ENCODE measurements around the gene SH3BP5.

The SH3BP5 gene

GRCh38 chr3:15323063-15323462 is 9.3 kb downstream of the SH3BP5 start:
- no peak for DNase-seq

- no peak for DNase-seq
These were observed 11.0 kb downstream of the SH3BP5 start for GRCh38 chr3:15321349-15321748.

DNA sequence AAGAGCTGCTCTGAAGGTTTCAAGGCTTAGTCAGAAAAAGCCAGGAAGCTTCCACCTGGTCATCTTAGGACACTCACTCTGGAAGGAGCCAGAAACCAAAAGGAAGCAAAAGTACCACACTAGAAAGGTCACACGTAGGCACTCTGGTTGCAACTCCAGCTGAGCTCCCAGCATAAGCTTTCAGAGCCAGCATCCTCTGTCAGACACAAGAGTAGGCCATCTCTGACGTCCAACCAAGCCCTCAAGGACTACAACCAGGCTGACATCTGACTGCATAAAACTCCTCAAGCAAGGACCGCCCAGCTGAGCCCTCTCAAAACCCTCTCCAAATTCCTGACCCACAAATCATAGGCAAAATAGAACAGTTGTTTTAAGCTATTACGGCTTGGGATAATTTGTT is 12.8 kb downstream of the SH3BP5 start:
- DNase-seq, result no peak

DNA sequence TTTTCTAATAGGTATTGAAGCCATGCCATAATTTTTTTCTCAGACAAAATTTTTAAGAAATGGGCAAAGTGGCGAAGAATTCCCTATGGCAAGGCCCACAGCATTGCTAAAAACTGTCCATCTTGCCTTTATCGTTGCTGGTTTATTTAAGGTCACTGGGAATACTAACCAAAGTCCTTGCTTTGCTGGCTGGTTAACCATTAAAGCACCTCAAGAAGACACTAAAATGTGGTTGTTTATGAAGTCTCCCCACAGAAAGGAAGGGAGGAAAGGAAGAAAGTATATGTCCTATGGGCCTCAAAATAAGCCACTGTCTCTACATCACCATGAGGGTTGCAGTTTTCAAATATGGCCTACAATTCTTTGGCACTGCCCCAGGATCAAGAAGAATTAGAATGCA is 13.2 kb downstream of the SH3BP5 start:
- DNase-seq, result no peak

GRCh38 chr3:15318661-15319060 is 13.7 kb downstream of the SH3BP5 start:
- DNase-seq, result no peak

DNA sequence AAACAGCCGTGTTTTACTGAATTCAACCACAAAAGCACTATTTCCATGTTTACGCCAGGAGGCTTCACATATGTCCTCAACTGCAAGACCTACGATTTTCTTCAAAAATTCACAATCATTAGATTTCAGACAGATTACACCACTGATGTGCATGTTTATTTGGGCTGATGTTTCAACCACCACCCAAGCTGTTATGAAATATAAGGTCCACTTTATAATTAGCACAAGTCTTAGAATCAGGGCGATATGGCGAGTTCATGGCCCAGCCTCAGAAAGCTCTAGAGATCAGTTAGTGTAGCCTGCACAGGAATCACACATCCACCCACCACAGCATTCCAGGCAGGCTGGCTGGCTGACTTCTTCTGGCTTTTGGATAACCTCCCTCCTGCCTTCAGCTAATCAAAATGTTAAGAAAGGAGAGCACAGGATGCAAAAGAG is 15.4 kb downstream of the SH3BP5 start:
- no peak for DNase-seq

DNA sequence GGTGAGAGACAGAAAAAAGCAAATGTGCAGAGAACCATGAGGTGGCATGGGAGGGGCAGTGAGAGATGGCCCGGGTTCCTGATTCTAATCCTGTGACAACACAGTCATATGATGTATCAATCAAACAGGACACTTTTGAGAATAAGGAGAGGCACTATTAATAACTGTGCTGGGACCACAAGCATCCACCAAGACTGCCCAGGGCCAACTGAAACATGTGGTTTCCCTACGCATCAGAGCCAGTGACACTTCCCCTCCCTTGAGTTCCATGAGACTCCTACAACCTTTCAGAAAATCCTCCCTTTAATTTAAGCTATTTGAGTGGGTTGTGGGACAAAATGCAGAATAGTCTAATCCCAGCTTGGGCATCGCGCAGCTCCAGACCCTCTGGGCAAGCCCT is 17.4 kb downstream of the SH3BP5 start:
- DNase-seq, result no peak

GRCh38 chr3:15314276-15314675 is 18.1 kb downstream of the SH3BP5 start:
- DNase-seq, result no peak

- DNase-seq, result no peak
These were observed 18.9 kb downstream of the SH3BP5 start for GRCh38 chr3:15313461-15313860.

GRCh38 chr3:15312550-15312949 is 19.8 kb downstream of the SH3BP5 start:
- no peak for DNase-seq

- peak; percentile 62 to 73 for DNase-seq
These were observed 21.7 kb downstream of the SH3BP5 start for GRCh38 chr3:15310491-15311370.

- DNase-seq, result peak; percentile 47 to 54
These were observed 22.6 kb downstream of the SH3BP5 start for GRCh38 chr3:15309662-15310335.

- DNase-seq, result no peak
These were observed 24.8 kb downstream of the SH3BP5 start for GRCh38 chr3:15307580-15307979.

- DNase-seq, result no peak
These were observed 25.4 kb downstream of the SH3BP5 start for GRCh38 chr3:15306979-15307359.

GRCh38 chr3:15305359-15305844 is 27.0 kb downstream of the SH3BP5 start:
- no peak for DNase-seq

DNA sequence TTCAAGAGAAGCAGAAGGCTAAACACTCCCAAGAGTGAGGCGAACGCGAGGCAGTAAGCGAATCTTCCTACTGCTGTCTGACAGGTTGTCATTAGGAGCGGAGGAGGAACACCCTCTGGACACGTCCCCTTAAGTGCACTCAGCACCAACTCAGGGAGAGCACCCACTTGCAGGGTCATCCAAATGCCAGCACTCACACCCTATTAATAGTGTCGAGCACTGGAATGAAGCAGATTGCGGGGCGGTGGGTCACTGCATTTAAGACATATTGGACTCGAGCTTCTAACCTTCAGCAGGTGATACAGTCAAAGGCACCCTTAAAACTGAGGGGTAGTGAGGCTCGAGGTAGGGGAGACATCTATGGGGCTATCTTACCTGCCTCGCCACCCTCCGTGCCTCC is 28.7 kb downstream of the SH3BP5 start:
- no peak for DNase-seq

DNA sequence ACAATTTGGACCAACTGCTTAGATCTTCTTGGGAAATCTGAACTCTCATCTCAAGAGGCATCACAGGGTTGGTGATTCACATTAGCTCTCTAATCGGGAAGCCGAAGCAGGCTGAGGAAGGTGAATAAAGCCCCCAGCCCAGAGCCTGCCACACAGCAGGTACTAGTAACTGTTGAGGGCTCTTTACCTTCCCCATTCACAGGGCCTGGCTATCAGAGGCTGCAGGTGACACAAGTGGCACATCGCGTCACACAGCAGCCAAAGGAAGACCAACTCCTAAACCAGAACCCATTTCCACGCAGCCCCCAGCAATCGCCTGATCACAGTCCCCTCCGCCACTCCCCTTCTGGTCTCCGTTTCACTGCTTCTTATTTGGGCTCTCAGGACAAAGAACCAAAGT is 29.2 kb downstream of the SH3BP5 start:
- DNase-seq, result no peak

- no peak for DNase-seq
These were observed 30.6 kb downstream of the SH3BP5 start for GRCh38 chr3:15301761-15302160.

DNA sequence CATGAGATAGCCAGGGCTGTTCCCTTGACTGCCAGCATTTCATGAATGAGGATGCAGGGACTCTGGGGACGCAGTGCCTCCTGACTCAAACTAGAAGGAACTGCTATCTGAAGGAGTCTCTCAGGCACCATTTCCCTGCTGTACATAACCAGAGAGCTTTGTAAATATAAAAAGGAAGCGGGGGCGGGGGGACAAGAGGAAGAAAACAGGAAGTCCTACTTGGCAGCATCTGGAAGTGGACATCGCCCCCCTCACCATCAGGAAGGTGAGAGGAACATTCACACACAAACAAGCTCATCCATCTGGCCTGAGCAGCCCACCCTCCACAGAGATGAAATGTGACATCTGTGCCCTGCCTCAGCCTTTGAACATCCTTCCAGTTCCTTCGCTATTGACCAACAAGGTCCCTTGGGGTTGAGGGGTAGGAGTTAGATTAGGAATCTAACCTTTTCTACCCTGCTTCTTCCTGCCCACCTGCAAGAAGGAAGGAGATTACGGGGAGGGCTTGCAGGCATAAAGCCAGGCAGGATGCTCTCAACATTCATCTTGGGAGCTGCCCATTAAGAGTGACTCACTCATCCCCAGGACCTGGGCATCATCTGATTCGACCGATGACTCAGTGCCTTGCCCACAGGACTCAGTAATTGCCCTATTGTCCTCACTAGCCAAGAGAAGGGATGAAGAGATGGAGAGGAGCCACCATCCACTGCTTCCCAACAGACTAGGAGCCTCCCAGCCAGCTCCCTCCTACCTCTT is 31.9 kb downstream of the SH3BP5 start:
- no peak for DNase-seq

DNA sequence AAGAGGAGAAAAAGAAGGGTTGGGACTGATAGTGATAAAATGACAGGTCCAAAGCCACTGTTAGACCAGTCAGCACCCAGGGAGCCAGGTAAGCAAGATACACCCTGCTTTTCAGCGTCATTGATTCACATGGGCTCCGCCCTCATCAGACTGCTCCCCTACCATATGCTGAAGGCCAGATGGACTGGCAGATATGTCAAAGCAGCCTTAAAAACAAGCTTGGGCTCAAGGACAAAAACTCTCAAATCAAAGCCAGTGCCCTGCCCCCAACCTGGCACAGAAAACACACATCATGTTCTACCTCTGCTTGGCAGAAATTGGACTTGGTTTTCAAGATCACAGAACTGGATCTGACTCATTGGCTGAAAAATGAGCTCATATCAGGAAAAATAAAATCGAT is 33.4 kb downstream of the SH3BP5 start:
- no peak for DNase-seq

DNA sequence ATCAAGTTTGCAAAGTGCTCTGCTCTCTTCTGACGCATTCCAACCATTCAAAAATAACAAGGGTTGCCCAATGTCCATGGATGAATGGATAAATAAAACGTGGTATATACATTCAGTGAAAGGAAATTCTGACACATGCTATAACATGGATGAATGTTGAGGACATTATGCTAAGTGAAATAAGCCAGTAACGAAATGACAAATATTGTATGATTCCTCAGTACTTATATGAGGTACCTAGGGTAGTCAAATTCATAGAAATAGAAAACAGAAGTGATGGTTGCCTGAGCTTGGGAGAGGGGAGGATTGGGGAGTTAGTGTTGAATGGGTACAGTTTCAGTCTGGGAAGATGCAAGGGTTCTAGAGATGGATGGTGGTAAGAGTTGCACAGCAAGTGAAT is 33.9 kb downstream of the SH3BP5 start:
- no peak for DNase-seq

GRCh38 chr3:15297608-15298350 is 34.6 kb downstream of the SH3BP5 start:
- no peak for DNase-seq

DNA sequence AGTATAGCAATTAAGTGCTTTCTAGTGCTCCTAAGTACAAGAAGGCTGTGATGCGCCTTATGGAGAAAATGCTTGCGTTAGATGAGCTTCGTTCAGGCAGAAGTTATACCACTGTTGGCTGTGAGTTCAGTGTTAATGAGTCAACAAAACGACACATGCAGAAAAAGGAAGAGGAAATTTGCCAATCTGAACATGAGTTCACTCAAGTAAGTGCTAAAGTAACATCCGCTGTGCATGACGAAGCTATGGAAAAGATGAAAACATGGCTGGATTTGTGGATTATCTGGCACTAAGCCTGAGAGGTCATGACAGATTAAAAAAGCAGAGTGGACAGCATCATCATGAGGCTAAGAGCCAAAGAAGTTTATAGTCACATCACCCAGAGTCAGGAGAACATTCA is 36.9 kb downstream of the SH3BP5 start:
- DNase-seq, result no peak
